Lower leg skin (tissue), 3 donors: Measurements from ENCODE around the gene SREBF1.

Experiments used
- POLR2A ChIP-seq, 2 donors: fragments of 450-650 bp; IDR thresholded peaks; one replicate each; pipeline ENCODE4 v1.6.1; 2016 to 2017; ENCODE audit warnings: antibody characterized with exemption in 2 of 2, mild to moderate bottlenecking in 1 of 2, moderate library complexity in 1 of 2
- TF ChIP-seq, protein P1 (sequence below), 3 donors: fragments of 450-650 bp; IDR thresholded peaks; one replicate each; pipeline ENCODE4 v1.5.1; 2016; ENCODE audit warnings: antibody characterized with exemption in 3 of 3, mild to moderate bottlenecking in 3 of 3, moderate library complexity in 2 of 3

DNA sequence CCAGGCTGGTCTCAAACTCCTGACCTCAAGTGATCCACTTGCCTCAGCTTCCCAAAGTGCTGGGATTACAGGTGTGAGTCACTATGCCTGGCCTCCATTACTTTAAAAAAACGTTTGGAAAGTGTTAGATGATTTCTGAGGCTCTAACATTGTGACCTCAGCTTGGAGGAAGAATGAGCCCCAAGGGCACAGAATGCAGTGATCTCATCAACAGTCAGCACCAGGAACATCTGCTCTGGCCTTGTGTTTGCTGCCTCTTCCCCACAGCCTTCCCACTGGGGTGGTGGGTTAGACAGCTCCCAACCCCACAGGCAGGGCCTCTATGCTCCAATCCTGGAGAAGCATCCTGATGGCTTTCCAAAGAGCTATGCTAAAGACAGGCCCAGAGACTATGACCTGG is 37.7 kb upstream of the SREBF1 start:
- TF ChIP-seq, protein P1, sequence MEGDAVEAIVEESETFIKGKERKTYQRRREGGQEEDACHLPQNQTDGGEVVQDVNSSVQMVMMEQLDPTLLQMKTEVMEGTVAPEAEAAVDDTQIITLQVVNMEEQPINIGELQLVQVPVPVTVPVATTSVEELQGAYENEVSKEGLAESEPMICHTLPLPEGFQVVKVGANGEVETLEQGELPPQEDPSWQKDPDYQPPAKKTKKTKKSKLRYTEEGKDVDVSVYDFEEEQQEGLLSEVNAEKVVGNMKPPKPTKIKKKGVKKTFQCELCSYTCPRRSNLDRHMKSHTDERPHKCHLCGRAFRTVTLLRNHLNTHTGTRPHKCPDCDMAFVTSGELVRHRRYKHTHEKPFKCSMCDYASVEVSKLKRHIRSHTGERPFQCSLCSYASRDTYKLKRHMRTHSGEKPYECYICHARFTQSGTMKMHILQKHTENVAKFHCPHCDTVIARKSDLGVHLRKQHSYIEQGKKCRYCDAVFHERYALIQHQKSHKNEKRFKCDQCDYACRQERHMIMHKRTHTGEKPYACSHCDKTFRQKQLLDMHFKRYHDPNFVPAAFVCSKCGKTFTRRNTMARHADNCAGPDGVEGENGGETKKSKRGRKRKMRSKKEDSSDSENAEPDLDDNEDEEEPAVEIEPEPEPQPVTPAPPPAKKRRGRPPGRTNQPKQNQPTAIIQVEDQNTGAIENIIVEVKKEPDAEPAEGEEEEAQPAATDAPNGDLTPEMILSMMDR (IDR thresholded peaks at IDR 0.05) = no peak
- TF ChIP-seq POLR2A (IDR thresholded peaks at IDR 0.05) = no peak
